K562 (cell line): ENCODE measurements around the gene FGF14. TPM values are rescaled to one million over a fixed set of nuclear protein-coding genes. Genes with fewer than 3 reads are reported as not detected.

Experiments
- ATAC-seq: fragments of 200-7000 bp; cut with Tn5 transposase; 3 replicates; pipeline ENCODE4 v1.9.1; 2020; ENCODE audit warnings: moderate library complexity
- BruUV-seq: library from RNA; stranded (reverse); fragments of 400-500 nt; replicated peaks from 2 replicates; lab custom pipeline; 2021; lab: Mats Ljungman, UMichigan
- CTCF ChIA-PET: fragments of 300-600 bp; formaldehyde crosslinking; extraction: SDS; loops from one replicate; lab custom pipeline; 2021; ENCODE audit warnings: low intra/inter-chr PET ratio; lab: Yijun Ruan, JAX
- POLR2A ChIA-PET: fragments of 300-600, 350-650 bp; sonication (Branson Sonifier 250); formaldehyde crosslinking; extraction: SDS; loops from one replicate; lab custom pipeline; 2021; ENCODE audit warnings: antibody characterized with exemption, inconsistent platforms; lab: Yijun Ruan, JAX
- DNase-seq, 4 experiments: peaks; one replicate each; pipeline versions ENCODE4 v3.0.0 to v3.0.0-alpha.2; 2011 to 2018; ENCODE audit warnings: low spot score in 3 of 4, mixed read lengths in 3 of 4; ENCODE audit errors: extremely low read depth in 1 of 4
- FAIRE-seq: peaks from 2 replicates; lab custom pipeline; 2011; peaks lifted over from hg19 to GRCh38; lab: Jason Lieb, UNC
- H2AFZ ChIP-seq: 2 replicates; pipeline ENCODE4 v1.6.0; 2011; ENCODE audit warnings: low read depth, low read length, control low read depth, inconsistent platforms
- H3K27ac ChIP-seq: fragments of 200-600 bp; 3 replicates; pipeline ENCODE4 v1.8.0; 2011; ENCODE audit warnings: low read depth, mild to moderate bottlenecking, control low read depth, inconsistent platforms, low read length, moderate library complexity, mixed read lengths; ENCODE audit errors: extremely low read depth
- H3K27me3 ChIP-seq, 2 experiments: fragments of 300-600 bp in 1 of 2; 2 replicates in 1 of 2; 3 replicates in 1 of 2; pipeline versions ENCODE4 v1.6.0 to v1.8.0; 2011; ENCODE audit warnings: inconsistent platforms in 2 of 2, low read length in 2 of 2, mild to moderate bottlenecking in 1 of 2, mixed read lengths in 1 of 2, moderate library complexity in 1 of 2; ENCODE audit not compliant: control insufficient read depth in 2 of 2, insufficient read depth in 2 of 2
- H3K36me3 ChIP-seq: fragments of 300-600 bp; 3 replicates; pipeline ENCODE4 v1.8.0; 2011; ENCODE audit warnings: mild to moderate bottlenecking, low read length, inconsistent platforms; ENCODE audit not compliant: control insufficient read depth, insufficient read depth
- H3K4me1 ChIP-seq, 2 experiments: fragments of 200-600 bp in 1 of 2; replicated peaks in 1 of 2; 2 replicates in 1 of 2; 3 replicates in 1 of 2; pipeline versions ENCODE4 v1.5.1 to v1.8.0; 2011; ENCODE audit warnings: inconsistent platforms in 2 of 2, low read length in 2 of 2, mild to moderate bottlenecking in 1 of 2, mixed read lengths in 1 of 2, moderate library complexity in 1 of 2; ENCODE audit not compliant: control insufficient read depth in 2 of 2, insufficient read depth in 2 of 2
- H3K4me2 ChIP-seq: 2 replicates; pipeline ENCODE4 v1.6.1; 2011; ENCODE audit warnings: low read length, control low read depth, inconsistent platforms, mixed read lengths; ENCODE audit not compliant: insufficient read depth
- H3K4me3 ChIP-seq: fragments of 200-600 bp; sonication (generic), shearing (Covaris generic); 2 replicates; pipeline ENCODE4 v1.5.1; 2016; ENCODE audit warnings: control low read depth, inconsistent platforms
- H3K79me2 ChIP-seq: fragments of 200-600 bp; 3 replicates; pipeline ENCODE4 v1.8.0; 2011; ENCODE audit warnings: low read length, inconsistent platforms; ENCODE audit not compliant: control insufficient read depth, insufficient read depth
- H3K9ac ChIP-seq, 2 experiments: 2 replicates each; pipeline versions ENCODE4 v1.6.0 to v1.6.1; 2011; ENCODE audit warnings: low read depth in 2 of 2, low read length in 2 of 2, control low read depth in 1 of 2, inconsistent platforms in 1 of 2, mild to moderate bottlenecking in 1 of 2, mixed read lengths in 1 of 2; ENCODE audit not compliant: insufficient read depth in 1 of 2
- H3K9me1 ChIP-seq: one replicate; pipeline ENCODE4 v1.6.0; 2011; ENCODE audit warnings: inconsistent platforms, mild to moderate bottlenecking, low read length, moderate library complexity; ENCODE audit not compliant: control insufficient read depth, insufficient read depth
- H3K9me3 ChIP-seq: replicated peaks from 2 replicates; pipeline ENCODE4 v1.5.1; 2011; ENCODE audit warnings: low read depth, low read length, inconsistent platforms; ENCODE audit not compliant: control insufficient read depth, insufficient read depth
- H4K20me1 ChIP-seq: replicated peaks from 2 replicates; pipeline ENCODE4 v1.6.1; 2011; ENCODE audit warnings: low read length, inconsistent platforms, mixed read lengths; ENCODE audit not compliant: control insufficient read depth, insufficient read depth
- CCNT2 ChIP-seq: IDR thresholded peaks from 2 replicates; pipeline ENCODE4 v1.6.1; 2011; ENCODE audit warnings: borderline replicate concordance, low read depth, mild to moderate bottlenecking, moderate library complexity, mixed read lengths, low read length; ENCODE audit not compliant: insufficient read length; ENCODE audit errors: extremely low read depth
- HCFC1 ChIP-seq: IDR thresholded peaks from 2 replicates; pipeline ENCODE4 v1.6.1; 2012; ENCODE audit warnings: low read depth, low read length, improper control_type of control experiment
- NR2C1 ChIP-seq, 2 experiments: fragments of 450-650 bp; IDR thresholded peaks; 2 replicates each; pipeline ENCODE4 v1.6.1; 2017; ENCODE audit warnings: mild to moderate bottlenecking in 2 of 2, antibody characterized with exemption in 1 of 2, inconsistent platforms in 1 of 2, missing compliant biosample characterization in 1 of 2, missing genetic modification characterization in 1 of 2
- RBM14 ChIP-seq: fragments of 200-400 bp; formaldehyde crosslinking; IDR thresholded peaks from 2 replicates; pipeline ENCODE4 v1.6.1; 2018; ENCODE audit warnings: low read depth, mild to moderate bottlenecking, low read length, moderate library complexity, borderline replicate concordance; ENCODE audit not compliant: insufficient read depth
- TEAD4 ChIP-seq, 2 experiments: sonication (generic) in 1 of 2; formaldehyde crosslinking in 1 of 2; IDR thresholded peaks; 2 replicates each; pipeline versions ENCODE4 v1.6.1 to v1.8.0; 2012 to 2022; ENCODE audit warnings: borderline replicate concordance in 1 of 2, inconsistent platforms in 1 of 2, low read length in 1 of 2, mild to moderate bottlenecking in 1 of 2, missing genetic modification reagents in 1 of 2
- ZNF76 ChIP-seq: fragments of 250-450 bp; sonication (Bioruptor Pico); IDR thresholded peaks from 2 replicates; pipeline ENCODE4 v1.4.0; 2020; ENCODE audit warnings: mild to moderate bottlenecking, moderate library complexity, borderline replicate concordance
- WGBS: fragments of 100-300 bp; shearing (Covaris generic); methylation state at CpG from one replicate; pipeline ENCODE4 v1.1.6; 2016; ENCODE audit warnings: low coverage, mixed read lengths; ENCODE audit not compliant: insufficient coverage; ENCODE audit errors: missing lambda C conversion rate; 5-methylcytosine and 5-hydroxymethylcytosine counted together
- in situ Hi-C: fragments of 300-500 bp; cut with MboI; formaldehyde crosslinking; loops from 4 replicates; pipeline ENCODE4 v1.15.0; 2018; ENCODE audit warnings: inconsistent platforms, mixed read lengths
- intact Hi-C: fragments of 100-400 bp; cut with micrococcal nuclease; formaldehyde crosslinking; loops from 2 replicates; pipeline ENCODE4 v1.14.2; 2022
- polyA plus RNA-seq, 8 experiments: library from polyadenylated mRNA; depleted of rRNA in 4 of 8; stranded (reverse) in 5 of 8; unstranded in 3 of 8; fragments of >200 nt; fragmentation: Nextera tagmentation in 2 of 8; fragmentation: Illumina TruSeq in 1 of 8; extraction: Ambion mirVana in 2 of 8; extraction: Trizol in 1 of 8; gene quantifications; 2 replicates each; pipeline versions ENCODE4 v1.2.1 to v1.2.3, GENCODE V29; 2011 to 2014; ENCODE audit warnings: inconsistent platforms in 1 of 8, missing spikeins in 1 of 8
- total RNA-seq, 7 experiments: library from RNA; depleted of rRNA in 6 of 7; stranded (reverse); fragments of >200 nt in 6 of 7; fragmentation: Illumina TruSeq in 2 of 7; extraction: Trizol in 2 of 7; gene quantifications; 2 replicates each; pipeline versions ENCODE4 v1.2.1 to v1.2.3, GENCODE V29; 2011 to 2021; ENCODE audit warnings: low replicate concordance in 1 of 7

The FGF14 gene
- total and polyA plus RNA-seq, 9 of the 15 experiments (the other 6 are each of a cell fraction or from before 2014, with no cell fraction given), result not detected

DNA sequence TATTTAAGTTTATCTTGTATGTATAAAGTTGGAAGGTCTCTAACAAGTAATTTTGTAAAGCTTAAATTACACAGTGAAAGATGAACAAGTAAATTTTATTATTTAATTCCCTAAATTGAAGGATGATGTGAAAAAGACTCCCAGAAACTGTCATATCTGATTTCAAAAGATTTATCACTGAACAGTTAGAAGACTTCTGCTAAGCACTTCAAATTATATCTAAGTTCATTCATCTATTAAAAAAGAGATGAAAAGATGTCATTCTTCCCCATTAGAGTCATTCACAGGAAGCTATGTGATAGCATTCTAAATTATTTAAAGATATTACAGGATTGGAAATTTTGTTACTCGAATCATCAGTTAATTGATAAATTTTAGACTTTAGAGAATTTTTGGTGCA lies 590.0 kb downstream of the FGF14 start:
- H3K27me3 ChIP-seq, result no peaks in the 10 kb centered on the region
- in situ Hi-C loops (no loop called here), intact Hi-C loops (no loop called here)
- no peaks in the 10 kb centered on the region for H3K9me3 ChIP-seq
- CTCF ChIA-PET, result no interaction called here
- H3K9ac ChIP-seq, result no peak overlapping the region
- H3K4me2 ChIP-seq, result no peak overlapping the region
- H3K9me1 ChIP-seq, result no peaks in the 10 kb centered on the region
- DNase-seq, result no peak
- no peaks in the 10 kb centered on the region for H3K36me3 ChIP-seq
- WGBS, result 0% methylated on average over 1 of the region's 1 CpG
- FAIRE-seq, result no peak
- no peaks in the 10 kb centered on the region for H3K79me2 ChIP-seq
- no peaks in the 10 kb centered on the region for H4K20me1 ChIP-seq
- no peak overlapping the region for H2AFZ ChIP-seq
- H3K4me3 ChIP-seq, result no peak overlapping the region
- POLR2A ChIA-PET, result no interaction called here
- TF ChIP-seq NR2C1 (IDR thresholded peaks at IDR 0.05) (no peak), NR2C1 (tag; IDR thresholded peaks at IDR 0.05) (no peak), HCFC1 (no peak), RBM14 (no peak)
- no peaks in the 10 kb centered on the region for H3K4me1 ChIP-seq
- no peak overlapping the region for H3K27ac ChIP-seq
- ATAC-seq, result no peak
- BruUV-seq, result no TSS peak

DNA sequence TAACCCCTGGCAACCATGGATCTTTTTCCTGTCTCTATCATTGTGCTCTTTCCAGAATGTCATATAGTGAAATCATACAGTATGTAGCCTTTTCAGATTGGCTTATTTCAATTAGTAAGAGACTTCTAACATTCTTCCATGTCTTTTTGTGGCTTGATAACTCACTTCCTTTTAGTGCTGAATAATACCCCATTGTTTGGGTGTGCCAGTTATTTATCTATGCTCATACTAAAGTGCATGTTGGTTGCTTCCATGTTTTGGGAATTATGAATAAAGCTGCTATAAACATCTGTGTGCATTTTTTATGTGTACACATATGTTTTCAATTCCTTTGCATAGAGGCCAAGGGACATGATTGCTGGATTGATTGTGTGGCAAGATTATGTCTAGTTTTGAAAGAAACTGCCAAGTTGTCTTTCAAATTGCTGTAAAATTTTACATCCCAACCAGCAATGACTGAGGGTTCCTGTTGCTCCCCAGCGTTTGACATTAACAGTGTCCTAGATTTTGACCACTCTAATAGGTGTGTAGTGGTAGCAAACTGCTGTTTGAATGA lies 590.5 kb downstream of the FGF14 start:
- no peaks in the 10 kb centered on the region for H3K27me3 ChIP-seq
- intact Hi-C loops, result no loop called here
- in situ Hi-C loops, result no loop called here
- no peak overlapping the region for H3K4me2 ChIP-seq
- H3K9me3 ChIP-seq, result no peaks in the 10 kb centered on the region
- WGBS, result 0% methylated on average over 1 of the region's 1 CpG
- H2AFZ ChIP-seq, result no peak overlapping the region
- TF ChIP-seq ZNF76 (CRISPR knock-in tag) (no peak), TEAD4 (IDR thresholded peaks at IDR 0.05; ENCODE audit: low read length) (no peak), TEAD4 (CRISPR knock-in tag; IDR thresholded peaks at IDR 0.05; ENCODE audit: borderline replicate concordance) (no peak), CCNT2 (no peak)
- TF ChIP-seq, all 486 proteins: peak for 0
- H3K27ac ChIP-seq, result no peak overlapping the region
- ATAC-seq (no peak), FAIRE-seq (no peak), DNase-seq (no peak)
- POLR2A ChIA-PET, result no interaction called here
- H3K9ac ChIP-seq, result no peak overlapping the region
- no peaks in the 10 kb centered on the region for H3K9me1 ChIP-seq
- BruUV-seq, result no TSS peak
- CTCF ChIA-PET, result no interaction called here
- no peaks in the 10 kb centered on the region for H4K20me1 ChIP-seq
- no peaks in the 10 kb centered on the region for H3K4me1 ChIP-seq
- H3K79me2 ChIP-seq, result no peaks in the 10 kb centered on the region
- no peak overlapping the region for H3K4me3 ChIP-seq
- no peaks in the 10 kb centered on the region for H3K36me3 ChIP-seq
